Memory B cell (primary cell): ENCODE data around the gene TMPRSS3.

Experiments used
- ATAC-seq: fragments of 150-1000 bp; cut with Tn5 transposase; 2 replicates; pipeline ENCODE4 v1.10.0; 2021; ENCODE audit warnings: low read depth, mild to moderate bottlenecking, moderate library complexity
- DNase-seq, 2 donors: peaks; one replicate each; pipeline ENCODE4 v3.0.0; 2022; ENCODE audit warnings: low spot score in 2 of 2
- H3K27ac Mint-ChIP-seq: one replicate; pipeline ENCODE4 v1.8.0; 2022; ENCODE audit warnings: mild to moderate bottlenecking, moderate library complexity, mixed read lengths
- H3K27me3 Mint-ChIP-seq: one replicate; pipeline ENCODE4 v1.8.0; 2022; ENCODE audit warnings: mixed read lengths
- H3K36me3 Mint-ChIP-seq: one replicate; pipeline ENCODE4 v1.8.0; 2022; ENCODE audit warnings: mild to moderate bottlenecking, mixed read lengths
- H3K4me1 Mint-ChIP-seq: one replicate; pipeline ENCODE4 v1.8.0; 2022; ENCODE audit warnings: mixed read lengths
- H3K4me3 Mint-ChIP-seq: one replicate; pipeline ENCODE4 v1.8.0; 2022; ENCODE audit warnings: mild to moderate bottlenecking, moderate library complexity, mixed read lengths
- H3K9me3 Mint-ChIP-seq: one replicate; pipeline ENCODE4 v1.8.0; 2022; ENCODE audit warnings: mixed read lengths

The TMPRSS3 gene

DNA sequence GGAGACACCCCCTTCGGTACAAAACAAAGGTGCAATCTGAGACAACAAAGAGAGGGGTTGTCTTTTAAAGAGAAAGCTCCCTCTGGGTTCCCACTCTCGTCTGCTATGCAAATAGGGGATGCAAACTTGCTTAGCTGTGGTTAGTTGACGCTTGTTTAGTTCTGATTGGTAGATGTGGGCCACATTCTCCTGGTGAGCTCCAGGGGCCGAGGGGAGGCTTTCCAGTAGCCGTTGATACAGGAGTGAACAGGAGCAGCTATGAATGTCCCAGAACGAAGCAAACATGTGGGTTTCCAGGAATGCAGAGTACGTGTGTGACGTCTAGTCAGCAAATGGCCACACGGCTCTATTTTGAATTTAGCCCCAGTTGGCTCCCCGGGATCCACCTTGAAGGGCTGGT, 59.8 kb downstream of the TMPRSS3 start:
- DNase-seq (no peak), ATAC-seq (peak; percentile 20)
- H3K36me3 Mint-ChIP-seq = peaks cover 8% of the 10 kb centered on the region
- H3K27ac Mint-ChIP-seq = no peak overlapping the region
- no peak overlapping the region for H3K4me3 Mint-ChIP-seq
- H3K9me3 Mint-ChIP-seq = peaks cover 7% of the 10 kb centered on the region
- peaks cover 7% of the 10 kb centered on the region for H3K4me1 Mint-ChIP-seq
- H3K27me3 Mint-ChIP-seq = peaks cover 18% of the 10 kb centered on the region

DNA sequence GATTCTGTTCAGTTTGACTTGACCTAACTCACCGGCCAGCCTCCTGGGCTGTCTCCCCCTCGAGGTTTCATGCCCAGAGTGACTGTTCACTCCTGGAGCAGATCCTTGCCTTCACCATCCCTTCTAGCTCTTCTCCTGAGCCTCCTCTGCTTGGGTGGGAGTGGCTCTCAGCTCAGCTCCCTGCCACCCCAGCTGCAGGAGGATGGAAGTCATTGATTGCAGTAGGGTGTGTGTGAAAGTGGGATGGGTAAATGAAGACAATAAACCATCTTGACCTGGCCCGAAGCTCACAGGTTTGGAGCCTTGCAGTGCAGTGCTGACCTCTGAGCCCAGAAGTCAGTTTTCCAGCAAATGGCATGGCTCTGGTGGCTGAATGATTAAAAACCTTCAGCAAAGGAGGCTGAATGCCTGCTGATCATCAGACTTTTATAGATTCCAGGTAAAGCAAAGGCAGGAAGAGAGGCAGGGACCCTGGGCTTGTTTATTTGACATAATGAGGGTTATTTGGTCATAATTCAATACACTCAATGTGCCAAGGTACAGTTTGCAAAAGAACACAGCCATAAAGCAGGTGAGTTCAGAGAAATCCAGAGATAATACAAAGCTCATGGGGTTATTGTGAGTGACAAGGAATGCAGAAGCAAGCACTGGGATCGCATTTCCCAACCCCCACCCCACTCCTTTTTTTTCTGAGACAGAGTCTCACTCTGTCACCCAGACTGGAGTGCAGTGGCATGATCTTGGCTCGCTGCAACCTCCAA, 63.1 kb downstream of the TMPRSS3 start:
- Mint-ChIP-seq H3K4me3 (no peak overlapping the region), H3K9me3 (peaks cover 11% of the 10 kb centered on the region), H3K27me3 (peaks cover 19% of the 10 kb centered on the region), H3K36me3 (peaks cover 12% of the 10 kb centered on the region), H3K27ac (no peak overlapping the region), H3K4me1 (peaks cover 6% of the 10 kb centered on the region)
- ATAC-seq (no peak), DNase-seq (no peak)

DNA sequence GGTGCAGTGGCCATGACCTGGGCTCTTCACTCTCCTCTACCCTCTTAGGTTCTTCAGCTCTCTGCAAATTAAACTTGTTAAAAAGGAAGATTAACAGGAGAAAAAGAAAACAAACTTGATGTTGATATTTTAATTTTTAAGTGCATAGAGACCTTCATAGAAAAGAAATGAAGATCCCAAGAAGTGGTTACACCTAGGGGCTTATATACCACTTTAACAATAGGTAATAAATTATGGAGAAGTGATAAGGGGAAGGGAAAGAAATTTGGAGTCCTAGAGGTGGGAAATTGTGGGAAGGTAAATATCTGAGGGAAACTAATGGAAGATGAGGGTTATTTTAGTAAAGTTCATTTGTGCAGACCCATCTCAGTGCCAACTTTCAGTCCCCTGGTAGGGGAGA, 64.2 kb downstream of the TMPRSS3 start:
- peaks cover 12% of the 10 kb centered on the region for H3K36me3 Mint-ChIP-seq
- peaks cover 2% of the 10 kb centered on the region for H3K4me1 Mint-ChIP-seq
- DNase-seq (no peak), ATAC-seq (no peak)
- peaks cover 11% of the 10 kb centered on the region for H3K9me3 Mint-ChIP-seq
- H3K4me3 Mint-ChIP-seq = no peak overlapping the region
- peaks cover 16% of the 10 kb centered on the region for H3K27me3 Mint-ChIP-seq
- H3K27ac Mint-ChIP-seq = no peak overlapping the region

DNA sequence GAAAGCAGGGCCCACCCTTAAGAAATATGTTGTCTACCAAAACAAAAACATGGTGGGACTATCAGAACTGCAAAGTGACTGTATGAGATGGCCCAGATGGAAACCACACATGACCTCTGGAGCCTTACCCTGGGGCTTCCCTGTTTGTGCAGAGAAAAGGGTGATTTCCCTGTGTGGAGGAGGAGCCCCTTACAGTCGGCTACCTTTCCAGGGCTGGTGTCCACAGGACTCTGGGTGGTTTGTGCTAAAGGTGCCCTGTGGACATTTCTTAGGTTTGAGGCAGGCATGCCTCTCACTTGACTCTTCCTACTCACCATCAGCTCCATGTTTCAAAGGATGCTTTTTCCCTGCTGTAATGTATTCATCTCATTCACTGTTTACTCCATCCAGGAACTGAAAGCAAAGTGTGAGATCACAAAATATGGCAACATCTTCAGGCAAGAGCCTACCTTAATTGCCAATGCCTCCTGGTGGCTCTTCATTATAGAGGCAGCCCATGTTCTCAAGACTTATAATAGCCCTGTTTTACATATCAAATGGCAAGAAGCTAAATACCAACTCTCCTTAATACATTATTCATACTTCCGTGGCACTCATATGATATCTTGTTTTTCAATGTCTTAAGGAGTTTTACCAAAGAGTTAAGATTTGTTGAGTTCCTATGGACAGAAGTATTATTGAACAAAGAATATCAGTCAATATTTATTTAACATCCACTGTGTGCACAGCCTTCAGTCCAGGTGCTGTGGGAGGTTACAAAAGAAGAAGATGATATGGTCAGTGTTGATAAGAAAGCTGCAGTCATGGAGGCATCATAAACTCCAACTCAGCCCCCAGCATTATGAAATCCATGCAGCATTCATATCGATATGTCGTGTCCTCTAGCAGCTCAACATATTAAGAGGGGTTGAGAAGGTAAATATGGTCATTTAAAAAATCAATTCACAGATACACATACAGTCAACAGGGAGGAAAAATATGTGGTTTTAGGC, 65.2 kb downstream of the TMPRSS3 start:
- ATAC-seq (peak; percentile 45), DNase-seq (no peak)
- Mint-ChIP-seq H3K4me3 (no peak overlapping the region), H3K9me3 (peaks cover 13% of the 10 kb centered on the region), H3K27ac (no peak overlapping the region), H3K4me1 (peaks cover 2% of the 10 kb centered on the region), H3K27me3 (peaks cover 19% of the 10 kb centered on the region), H3K36me3 (peaks cover 12% of the 10 kb centered on the region)

- Mint-ChIP-seq H3K4me3 (no peak overlapping the region), H3K4me1 (no peaks in the 10 kb centered on the region)
- ATAC-seq = no peak
Measured at GRCh38 chr21:42324896-42325295, 71.0 kb downstream of the TMPRSS3 start.

More at GRCh38 chr21:42324896-42325295, 71.0 kb downstream of the TMPRSS3 start:
- H3K36me3 Mint-ChIP-seq = no peaks in the 10 kb centered on the region
- peaks cover 2% of the 10 kb centered on the region for H3K9me3 Mint-ChIP-seq
- no peak for DNase-seq
- H3K27ac Mint-ChIP-seq = no peak overlapping the region
- H3K27me3 Mint-ChIP-seq = peaks cover 32% of the 10 kb centered on the region
